ENCODE results near the gene MAPK4.
"Not testable (repeated sequence)": the region's sequence is repeated elsewhere in the genome, so short reads cannot be mapped to it uniquely, and the experiment has no call there.

The MAPK4 gene

DNA sequence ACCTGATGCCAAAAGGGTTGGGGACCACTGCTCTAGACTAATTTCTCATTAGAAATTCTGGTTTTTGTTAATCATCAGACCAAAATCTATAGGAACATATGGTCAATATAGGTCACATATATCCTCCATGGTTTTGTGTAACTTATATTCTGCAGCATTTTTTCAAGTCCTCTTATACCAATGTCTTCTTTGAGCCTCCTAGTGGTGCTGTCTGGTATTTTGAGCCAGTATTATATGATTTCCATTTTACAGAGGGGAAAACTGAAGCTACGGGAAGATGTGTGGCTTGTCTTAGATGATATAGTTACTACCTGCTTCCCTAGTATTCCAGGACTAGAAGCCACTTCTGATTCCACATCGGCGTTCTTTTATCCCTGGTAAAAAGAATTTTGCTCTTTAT lies 13.8 kb downstream of the MAPK4 start:
- no peak for DNase-seq (ENCODE audit: low read depth in 3 of 3)

DNA sequence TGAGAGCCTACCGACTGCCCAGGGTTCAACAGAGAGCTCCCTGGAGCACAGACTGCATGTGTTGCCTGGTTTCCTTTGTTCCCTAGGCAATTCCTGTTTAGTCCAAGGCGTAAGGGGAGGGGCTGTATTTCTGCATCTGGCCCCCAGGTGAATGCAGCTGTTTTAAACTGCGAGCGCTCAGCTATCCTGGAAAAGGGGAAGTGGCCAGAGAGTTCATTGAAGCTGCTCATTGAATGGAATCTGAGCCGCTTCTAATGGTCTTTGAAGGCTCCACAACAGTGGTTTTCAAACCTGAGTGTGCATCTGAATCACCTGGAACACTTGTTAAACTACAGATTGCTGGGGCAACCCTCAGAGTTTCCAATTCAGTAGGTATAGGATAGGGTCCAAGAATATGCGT lies 18.1 kb downstream of the MAPK4 start:
- no peak for DNase-seq (ENCODE audit: low read depth in 3 of 3)

DNA sequence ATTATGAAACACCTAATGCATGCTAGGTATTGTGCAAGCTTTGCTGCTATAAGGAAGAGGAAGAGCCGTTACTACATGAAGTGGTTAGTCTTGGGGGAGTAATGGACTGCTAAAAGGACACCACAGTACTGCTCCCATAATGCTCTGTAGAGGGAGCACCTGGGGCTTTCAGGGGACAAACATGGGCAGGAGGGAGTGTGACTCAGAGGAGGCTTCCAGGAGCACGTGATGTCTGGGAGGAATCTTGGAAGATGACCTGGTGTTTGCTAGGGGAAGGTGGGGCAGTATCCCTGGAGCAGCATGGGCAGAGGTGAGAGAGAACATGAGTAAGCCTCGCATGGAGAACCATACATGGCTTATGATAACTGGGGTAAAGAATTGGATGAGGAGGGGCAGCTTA lies 18.8 kb downstream of the MAPK4 start:
- DNase-seq (ENCODE audit: low read depth in 3 of 3) = no peak

DNA sequence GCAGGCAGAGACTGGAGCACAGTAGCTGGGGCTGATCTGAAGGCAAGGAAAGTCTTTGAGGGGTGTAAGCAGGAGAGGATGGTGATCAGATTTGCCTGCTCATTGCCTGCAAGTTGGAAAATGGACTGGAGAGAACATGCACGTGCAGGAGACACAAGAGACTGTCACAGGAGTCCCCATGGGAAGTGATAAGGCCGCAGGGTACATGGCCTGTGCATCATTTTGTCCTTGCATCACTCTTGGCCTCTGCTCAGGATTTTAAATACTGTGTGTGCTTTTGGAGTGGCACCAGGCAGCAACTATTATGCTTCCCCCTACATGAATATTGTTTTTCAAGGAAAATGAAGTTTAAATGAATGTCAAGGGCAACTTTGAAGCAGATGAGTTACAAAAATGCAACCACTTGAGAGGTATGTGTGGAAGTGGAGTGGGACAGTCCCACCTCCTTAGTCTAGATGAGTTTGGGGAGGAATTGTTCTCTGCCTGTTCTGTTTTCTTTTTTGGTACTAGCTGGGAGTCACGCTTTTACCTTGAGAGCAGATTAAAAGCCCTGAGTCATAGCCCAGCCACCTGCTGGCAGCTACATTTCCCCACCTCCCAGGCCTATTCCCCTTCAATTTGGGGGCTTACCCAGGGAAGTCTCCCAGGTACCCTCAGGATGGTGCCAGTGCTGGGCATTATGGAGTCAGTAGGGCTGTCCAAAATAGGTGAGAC lies 19.3 kb downstream of the MAPK4 start:
- no peak for DNase-seq (ENCODE audit: low read depth in 3 of 3)

DNA sequence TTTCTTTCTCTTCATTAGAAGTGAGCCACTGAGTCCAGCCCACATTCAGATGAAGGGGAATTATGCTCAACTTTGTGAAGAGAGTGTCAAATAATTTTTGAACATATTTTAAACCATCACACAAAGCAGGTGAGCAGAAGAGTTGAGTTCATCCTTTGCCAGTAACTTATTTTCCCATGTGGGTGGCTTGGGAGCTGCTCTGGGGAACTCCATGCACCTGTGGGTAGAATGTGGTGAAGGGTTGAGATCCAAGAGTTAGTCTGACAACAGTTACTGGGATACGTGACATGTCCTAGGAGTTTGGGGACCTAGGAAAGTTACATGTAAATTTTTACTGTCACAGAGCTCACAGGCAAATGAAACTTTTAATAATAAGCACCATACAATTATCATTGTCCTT lies 21.6 kb downstream of the MAPK4 start:
- no peak for DNase-seq (ENCODE audit: low read depth in 3 of 3)

DNA sequence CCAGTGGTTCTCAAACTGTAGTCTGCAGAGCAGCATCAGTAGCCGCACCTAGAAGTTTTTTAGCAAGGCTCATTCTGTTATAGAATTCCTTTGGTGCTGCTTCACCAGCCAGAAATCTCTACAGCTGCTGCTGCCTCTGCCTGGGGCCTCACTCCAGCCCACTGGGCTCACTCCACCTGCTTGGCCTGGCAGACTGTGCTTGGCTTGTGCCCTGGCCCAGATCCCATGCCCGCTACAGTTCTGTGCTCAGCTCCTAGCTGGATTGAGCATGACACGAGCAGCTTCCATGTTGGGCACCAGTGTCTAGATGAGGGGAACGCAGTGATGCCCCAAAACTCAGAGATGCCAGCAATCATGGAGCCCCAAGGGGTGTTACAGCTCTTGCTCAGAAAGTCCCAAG lies 22.6 kb downstream of the MAPK4 start:
- no peak for DNase-seq (ENCODE audit: low read depth in 3 of 3)

DNA sequence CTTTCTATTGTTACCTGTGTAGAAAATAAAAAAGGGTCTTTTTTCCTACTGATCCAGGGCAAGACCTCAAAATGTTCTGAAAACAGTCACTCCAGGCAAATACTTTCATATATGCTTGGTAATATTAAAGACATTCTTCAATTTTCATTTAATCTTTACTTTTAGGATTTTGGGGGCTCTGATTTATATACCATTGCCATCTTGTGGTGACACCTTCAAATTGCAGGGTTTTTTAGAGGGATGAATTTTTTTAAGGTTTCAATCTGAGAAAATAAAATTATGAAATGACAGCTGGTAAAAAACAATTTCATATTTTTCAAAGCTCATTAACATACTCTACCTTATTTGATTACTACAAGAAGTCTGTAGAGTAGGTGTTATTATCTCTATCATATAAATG lies 26.8 kb downstream of the MAPK4 start:
- no peak for DNase-seq (ENCODE audit: low read depth in 3 of 3)

DNA sequence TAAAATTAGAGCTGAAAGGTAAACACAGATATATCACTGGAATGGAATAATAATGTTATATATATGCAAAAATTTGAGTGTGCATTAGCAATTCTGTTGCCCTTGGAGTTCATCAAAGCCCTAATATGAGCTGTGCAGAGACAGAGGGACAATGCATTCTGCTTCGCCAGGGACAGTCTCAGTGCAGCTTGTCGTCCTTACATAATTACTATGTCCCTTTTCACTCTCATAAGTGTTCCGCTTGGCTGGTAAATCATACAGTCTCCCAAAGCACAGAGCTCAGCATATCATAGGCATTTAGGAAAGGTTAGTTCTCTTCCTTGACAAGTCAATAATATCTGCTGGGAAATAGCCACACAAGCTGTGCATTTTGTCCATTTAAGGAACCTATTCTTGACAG lies 30.7 kb downstream of the MAPK4 start:
- DNase-seq (ENCODE audit: low read depth in 3 of 3) = no peak

DNA sequence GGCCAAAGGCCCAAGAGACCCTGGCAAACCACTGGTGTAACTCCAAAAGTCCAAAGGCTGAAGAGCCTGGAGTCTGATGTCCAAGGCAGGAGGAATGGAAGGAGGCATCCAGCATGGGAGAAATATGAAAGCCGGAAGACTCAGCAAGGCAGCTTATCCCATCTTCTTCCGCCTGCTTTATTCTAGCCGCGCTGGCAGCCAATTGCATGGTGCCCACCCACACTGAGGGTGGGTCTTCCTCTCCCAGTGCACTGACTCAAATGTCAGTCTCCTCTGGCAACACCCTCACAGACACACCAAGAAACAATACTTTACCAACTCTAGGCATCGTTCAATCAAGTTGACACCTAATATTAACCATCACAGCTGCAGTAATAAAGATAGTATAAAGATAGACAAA lies 34.1 kb downstream of the MAPK4 start:
- no peak for DNase-seq (ENCODE audit: low read depth in 3 of 3)

DNA sequence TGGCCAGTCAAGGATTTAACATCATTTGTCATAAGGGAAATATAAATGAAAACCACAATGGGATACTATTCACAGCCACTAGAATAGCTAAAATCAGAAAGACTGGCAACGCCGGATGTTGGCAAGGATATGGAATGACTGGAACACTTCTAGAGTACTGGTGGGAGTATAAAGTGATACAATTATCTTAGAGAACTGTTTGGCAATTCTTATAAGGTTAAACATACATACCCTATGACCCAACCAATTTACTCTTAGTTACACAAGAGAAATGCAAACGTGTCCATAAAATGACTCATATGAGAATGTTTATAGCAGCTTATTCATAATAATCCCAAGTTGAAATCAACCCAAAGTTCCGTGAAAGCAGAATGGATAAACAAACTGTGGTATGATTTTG lies 35.1 kb downstream of the MAPK4 start:
- no peak for DNase-seq (ENCODE audit: low read depth in 3 of 3)

DNA sequence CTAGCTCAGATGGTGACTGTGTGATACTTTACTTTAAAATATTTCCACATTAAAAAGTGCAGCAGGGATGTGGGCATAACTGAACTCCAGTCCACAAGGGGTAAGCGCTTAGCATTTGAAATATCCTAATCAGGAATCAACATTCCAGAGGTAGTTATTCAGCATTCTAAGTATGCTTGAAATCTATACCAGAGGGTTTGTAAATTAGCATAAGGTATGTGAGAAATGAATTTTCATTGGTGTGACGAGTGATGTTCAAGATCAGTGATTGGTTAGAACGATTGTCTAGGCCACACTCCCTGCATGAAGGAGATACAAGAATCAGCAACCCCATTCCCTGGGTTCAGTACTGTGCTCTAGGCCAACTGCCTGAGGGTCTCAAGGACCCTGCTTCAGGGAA lies 42.6 kb downstream of the MAPK4 start:
- DNase-seq (ENCODE audit: low read depth in 3 of 3) = no peak

DNA sequence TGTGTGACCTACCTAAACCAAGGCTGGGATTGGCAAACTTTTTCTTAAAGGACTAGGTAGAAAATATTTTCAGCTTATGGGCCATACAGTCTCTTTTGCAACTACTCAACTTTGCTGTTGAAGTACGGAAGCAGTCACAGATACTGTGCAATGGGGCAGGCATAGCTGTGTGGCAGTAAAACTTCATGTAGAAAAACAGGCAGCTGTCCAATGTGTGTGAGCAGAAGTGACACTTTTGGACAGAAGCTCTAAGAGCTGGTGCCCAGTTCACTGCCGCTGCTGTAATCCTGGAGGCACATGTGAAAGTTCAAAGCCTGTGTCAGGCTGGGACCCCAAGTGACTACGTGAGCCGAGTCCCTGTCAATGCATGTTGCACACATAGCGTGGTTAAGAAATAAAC lies 46.7 kb downstream of the MAPK4 start:
- no peak for DNase-seq (ENCODE audit: low read depth in 3 of 3)

DNA sequence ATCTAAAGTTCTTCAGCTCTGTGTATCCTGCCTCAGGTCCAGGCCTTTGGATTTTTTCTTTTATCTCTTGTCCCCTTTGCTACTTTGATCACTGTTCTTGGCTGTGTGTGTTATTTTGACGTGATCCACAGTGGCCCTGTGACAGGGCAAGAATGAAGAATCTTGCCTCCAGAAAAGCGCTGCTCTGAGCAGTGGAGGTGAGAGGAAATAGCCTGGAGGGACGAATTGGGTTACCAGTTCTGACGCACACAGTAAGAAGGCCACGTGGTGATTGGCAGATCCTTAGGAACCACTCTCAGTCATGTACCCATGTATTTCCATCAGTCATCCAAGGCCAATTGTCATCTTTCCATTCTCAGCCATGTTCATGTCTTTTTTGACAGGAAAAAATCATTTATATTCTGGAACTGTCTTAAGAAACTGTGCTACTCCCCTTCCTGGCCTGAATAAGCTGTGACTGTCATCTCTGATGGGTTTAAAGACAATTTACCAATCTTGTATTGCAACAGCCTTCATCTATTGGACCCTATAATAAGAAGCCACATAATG lies 47.6 kb downstream of the MAPK4 start:
- no peak for DNase-seq (ENCODE audit: low read depth in 3 of 3)

DNA sequence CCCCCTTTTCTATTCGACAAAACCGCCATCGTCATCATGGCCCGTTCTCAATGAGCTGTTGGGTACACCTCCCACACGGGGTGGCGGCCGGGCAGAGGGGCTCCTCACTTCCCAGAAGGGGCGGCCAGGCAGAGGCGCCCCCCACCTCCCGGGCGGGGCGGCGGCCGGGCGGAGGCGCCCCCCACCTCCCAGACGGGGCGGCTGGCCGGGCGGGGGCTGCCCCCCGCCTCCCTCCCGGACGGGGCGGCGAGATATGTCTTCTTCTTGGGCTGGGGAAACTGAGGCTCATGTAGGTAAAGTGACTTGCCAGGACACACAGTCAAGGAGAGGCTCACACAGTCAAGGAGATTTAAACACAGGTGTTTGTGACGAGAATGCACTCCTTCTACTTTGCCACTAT lies 49.3 kb downstream of the MAPK4 start:
- not testable (repeated sequence) for DNase-seq (ENCODE audit: low read depth in 3 of 3)

DNA sequence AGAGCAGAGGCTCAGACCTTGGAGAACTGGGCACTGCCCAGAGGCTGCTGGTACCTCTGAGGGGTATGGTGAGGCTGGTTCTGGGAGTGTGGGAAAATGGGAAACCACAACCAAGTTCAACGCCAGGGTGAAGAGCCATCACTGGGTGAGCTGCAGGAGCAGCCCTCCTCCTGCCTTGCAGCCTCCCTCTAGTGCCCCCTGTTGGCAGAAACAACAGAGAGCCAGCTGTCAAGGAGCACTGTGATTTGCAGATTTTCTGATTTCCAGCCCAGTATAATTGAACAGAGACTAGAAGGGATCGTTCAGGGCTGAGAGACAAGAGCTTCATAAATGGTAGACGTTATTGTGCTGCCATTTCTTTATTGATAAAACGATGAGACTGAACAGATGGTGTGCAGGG lies 50.5 kb downstream of the MAPK4 start:
- no peak for DNase-seq (ENCODE audit: low read depth in 3 of 3)

DNA sequence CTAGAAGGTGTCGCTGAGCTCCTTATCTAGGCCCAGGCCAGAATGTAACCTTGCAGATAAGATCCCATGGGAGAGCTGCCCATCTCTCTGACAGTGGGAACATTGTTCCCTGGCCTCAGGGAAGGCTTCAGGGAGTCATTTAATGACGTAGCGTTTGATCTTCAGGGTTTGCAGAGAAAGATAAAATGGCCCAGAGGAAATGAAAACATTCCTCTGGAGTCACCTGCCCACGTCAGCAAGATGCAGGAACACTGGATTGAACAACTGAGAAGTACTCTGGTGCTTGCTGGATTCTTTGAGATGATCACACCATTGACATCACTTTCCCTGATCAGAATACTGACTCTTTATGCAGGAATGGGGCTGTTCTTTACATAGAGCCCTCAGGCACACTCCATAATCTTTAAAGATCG lies 51.6 kb downstream of the MAPK4 start:
- DNase-seq (ENCODE audit: low read depth in 3 of 3) = no peak

DNA sequence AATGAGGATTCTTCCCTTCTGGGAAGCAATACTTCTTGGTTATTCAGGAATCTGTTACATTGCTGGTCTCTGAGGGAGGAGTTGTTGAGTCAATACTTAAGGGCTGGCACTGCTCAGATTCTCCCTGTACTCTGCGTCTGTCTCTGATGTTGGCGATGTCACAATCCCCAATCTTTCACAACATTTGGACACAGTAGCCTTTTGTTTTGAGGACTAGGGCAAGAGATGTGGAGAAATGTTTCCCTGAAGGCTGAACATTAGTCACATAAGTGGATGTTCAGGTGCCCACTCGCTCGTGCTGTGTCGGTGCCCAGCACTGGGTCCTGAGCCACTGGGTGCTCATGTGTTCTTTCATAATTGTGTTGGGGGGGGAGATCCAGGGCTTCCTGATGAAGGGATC lies 55.0 kb downstream of the MAPK4 start:
- DNase-seq (ENCODE audit: low read depth in 3 of 3) = no peak

DNA sequence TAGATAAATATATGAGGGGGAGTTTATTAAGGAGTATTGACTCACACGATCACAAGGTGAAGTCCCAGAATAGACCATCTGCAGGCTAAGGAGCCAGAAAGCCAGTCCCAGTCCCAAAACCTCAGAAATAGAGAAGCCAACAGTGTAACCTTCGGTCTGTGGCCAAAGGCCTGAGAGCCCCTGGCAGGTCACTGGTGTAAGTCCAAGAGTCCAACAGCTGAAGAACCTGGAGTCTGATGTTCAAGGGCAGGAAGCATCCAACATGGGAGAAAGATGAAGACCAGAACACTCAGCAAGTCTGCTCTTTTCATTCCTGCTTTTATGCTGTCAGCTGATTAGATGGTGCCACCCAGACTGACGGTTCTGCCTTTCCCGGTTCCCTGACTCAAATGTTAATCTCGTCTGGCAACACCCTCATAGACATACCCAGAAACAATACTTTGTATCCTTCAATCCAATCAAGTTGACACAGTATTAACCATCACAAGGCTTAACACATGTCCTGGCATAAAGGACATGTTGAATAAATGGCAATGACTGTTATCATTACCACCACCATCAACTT lies 56.7 kb downstream of the MAPK4 start:
- no peak for DNase-seq (ENCODE audit: low read depth in 3 of 3)

DNA sequence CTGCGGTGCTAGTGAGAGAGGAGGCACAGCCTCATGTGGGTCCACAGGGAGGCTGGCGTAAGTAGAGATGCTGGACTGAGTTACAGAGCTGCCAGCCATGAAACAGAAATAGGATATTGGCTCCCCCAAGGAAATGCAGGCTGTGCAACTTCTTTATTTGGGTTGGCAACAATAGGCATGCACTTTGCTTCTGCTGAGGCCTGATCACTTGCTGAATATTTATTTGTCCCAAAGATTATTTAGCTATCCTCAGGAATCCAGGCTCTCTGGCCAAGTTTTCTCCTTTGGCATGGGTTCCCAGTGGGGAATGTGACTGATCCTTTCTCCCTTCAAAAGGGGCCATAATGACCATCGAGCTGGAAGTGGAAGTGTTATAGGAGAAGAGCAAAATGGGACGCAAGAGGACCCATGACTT lies 60.0 kb downstream of the MAPK4 start:
- DNase-seq (ENCODE audit: low read depth in 3 of 3) = no peak

DNA sequence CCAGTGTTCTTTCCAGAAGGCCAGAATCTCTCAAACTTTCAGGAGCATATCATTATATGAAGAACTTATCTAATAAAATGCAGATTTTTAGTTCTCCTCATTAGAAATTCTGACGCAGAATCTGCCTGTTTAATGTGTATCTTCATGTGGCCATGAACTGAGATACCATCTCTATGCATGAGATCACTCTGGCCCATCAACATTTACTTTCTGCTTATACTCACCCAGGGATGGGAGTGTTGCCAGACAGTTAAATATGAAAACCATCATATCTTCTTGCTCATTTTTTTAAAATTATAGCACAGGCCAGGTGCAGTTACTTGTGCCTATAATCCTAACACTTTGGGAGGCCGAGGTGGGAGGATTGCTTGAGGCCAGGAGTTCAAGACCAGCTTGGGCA lies 60.4 kb downstream of the MAPK4 start:
- DNase-seq (ENCODE audit: low read depth in 3 of 3) = no peak

DNA sequence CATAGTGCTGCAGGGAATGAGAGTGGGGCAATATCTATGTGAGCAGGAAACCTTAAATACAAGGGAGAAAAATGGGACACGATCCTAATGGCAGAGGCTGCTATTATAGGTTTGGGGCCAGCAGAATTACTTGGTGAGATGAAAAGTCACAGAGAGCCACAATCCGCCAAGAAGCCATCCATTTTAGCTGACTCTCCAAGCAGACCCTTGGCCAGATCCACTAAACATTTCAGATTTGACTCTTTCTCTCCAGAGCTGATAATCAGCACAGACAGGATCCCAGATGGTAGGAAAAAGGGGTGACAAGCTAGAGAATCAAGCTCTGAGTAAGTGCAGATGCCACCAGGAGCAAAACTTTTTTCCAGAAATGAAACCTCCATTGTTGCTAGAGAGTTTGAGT lies 61.5 kb downstream of the MAPK4 start:
- DNase-seq (ENCODE audit: low read depth in 3 of 3) = no peak

DNA sequence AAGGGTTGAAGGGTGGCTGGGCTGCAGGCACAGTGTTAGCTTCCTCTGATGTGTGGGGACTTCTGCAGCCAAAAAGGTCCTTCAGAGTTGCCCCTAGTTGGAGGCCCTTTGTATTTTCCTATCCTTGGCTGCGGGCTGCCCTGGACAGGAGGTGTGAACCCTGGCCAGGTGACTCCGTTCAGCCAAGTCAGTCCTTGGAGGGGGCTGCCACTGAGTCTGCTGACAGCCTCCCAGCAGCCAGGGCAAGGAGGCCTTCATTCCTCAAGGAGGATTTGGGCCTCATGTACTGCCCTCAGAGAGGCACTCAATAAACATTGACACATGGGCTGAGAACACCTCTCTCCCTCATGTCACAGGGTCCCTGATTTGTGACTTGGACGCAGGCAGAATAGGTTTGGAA lies 62.4 kb downstream of the MAPK4 start:
- no peak for DNase-seq (ENCODE audit: low read depth in 3 of 3)

DNA sequence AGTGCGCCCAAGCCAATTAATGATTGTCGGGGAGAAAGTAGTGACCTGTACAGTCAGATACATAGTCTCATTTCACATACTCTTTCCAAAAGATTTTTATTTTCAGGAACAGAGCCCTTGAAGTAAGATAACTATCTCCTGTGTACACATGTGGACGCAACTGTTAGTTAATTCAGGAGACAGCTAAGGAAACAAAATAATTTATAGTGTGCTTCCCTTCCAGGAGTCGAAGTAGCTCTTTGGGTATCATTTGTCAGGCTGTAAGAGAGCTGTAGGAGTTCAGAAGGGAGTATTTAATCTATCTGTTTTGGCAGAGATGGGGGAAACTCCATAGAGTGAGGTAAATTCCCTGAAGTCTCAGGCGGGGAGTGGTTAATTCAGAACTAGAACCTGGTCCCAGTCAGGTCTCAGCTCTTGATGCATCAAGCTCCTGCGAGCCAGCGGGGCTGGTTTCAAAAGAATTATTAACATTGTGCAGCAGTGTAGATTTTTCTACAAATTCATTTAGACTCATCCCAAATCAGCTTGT lies 63.0 kb downstream of the MAPK4 start:
- no peak for DNase-seq (ENCODE audit: low read depth in 3 of 3)
